C4-2B (cell line): ENCODE results near the gene ELP2.

Experiments
- CTCF ChIP-seq: fragments of 450-650 bp; conservative IDR thresholded peaks from 2 replicates; pipeline ENCODE4 v1.5.1; 2017; ENCODE audit warnings: mild to moderate bottlenecking
- ZFX ChIP-seq: fragments of 450-650 bp; IDR thresholded peaks from 2 replicates; pipeline ENCODE4 v1.6.1; 2017

GRCh38 chr18:36176177-36176584 lies 46.5 kb downstream of the ELP2 start:
- TF ChIP-seq CTCF = no peak
- no peak for TF ChIP-seq ZFX
